CD4-positive, alpha-beta T cell treated with Interleukin-4 for 4 hours (primary cell): Measurements from ENCODE around the gene GRIN3B.

Experiments
- DNase-seq: peaks from one replicate; pipeline ENCODE4 v3.0.0-alpha.2; 2020

GRIN3B gene

GRCh38 chr19:1008268-1009040 is 8.2 kb downstream of the GRIN3B start:
- DNase-seq = no peak

DNA sequence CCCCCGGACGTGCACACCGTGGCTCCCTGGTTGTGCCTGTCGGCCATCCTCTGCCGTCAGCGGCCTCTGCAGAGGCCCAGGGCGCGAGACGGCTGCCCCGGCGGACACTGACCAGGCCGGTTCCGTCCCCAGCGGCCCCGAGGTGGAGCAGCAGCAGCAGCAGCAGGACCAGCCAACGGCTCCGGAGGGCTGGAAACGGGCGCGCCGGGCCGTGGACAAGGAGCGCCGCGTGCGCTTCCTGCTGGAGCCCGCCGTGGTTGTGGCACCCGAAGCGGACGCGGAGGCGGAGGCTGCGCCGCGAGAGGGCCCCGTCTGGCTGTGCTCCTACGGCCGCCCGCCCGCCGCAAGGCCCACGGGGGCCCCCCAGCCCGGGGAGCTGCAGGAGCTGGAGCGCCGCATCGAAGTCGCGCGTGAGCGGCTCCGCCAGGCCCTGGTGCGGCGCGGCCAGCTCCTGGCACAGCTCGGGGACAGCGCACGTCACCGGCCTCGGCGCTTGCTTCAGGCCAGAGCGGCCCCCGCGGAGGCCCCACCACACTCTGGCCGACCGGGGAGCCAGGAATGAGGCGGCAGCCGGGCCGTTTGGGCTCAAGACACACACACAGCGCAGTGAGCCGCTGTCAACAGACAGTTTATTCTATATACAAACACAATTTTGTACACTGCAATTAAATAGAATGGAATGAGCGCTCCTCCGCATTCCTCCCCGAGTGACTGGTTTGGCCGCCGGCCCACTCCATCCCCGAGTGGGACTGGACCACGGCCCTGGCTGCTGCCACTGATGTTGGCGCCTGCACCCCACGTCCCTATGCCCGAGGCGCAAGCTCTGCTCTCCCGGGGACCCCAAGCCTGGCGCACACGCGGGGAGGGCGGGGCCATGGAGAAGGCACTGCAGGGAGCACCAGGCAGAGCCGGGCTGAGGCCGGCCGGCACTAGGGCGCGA is 9.1 kb downstream of the GRIN3B start:
- DNase-seq = no peak

DNA sequence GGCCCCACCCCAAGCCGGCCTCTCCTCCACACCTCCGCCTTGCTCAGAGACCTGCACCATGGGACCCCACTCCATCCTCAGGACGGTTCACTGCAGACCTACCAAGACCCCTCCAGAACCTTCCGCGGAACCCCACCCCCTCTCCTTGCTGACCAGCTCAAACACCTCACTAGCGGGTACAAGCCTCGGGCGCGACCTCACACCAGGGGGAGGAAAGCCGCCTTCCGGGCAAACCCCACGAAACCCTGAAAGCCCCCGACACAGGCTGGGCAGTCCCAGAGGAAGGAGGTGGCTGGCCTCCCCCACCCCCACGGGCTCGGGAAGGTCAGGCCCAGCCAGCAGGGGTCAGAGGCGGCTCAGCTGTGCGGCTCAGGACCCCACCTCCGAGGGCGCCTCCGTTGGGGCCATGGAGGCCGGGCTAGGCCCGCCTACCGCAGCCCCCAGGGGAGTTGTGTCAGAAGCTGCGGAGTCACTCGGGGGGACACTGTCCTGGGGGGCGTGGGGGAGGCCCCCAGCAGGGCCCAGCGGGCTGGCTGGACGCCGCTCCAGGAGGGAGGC is 9.8 kb downstream of the GRIN3B start:
- no peak for DNase-seq

DNA sequence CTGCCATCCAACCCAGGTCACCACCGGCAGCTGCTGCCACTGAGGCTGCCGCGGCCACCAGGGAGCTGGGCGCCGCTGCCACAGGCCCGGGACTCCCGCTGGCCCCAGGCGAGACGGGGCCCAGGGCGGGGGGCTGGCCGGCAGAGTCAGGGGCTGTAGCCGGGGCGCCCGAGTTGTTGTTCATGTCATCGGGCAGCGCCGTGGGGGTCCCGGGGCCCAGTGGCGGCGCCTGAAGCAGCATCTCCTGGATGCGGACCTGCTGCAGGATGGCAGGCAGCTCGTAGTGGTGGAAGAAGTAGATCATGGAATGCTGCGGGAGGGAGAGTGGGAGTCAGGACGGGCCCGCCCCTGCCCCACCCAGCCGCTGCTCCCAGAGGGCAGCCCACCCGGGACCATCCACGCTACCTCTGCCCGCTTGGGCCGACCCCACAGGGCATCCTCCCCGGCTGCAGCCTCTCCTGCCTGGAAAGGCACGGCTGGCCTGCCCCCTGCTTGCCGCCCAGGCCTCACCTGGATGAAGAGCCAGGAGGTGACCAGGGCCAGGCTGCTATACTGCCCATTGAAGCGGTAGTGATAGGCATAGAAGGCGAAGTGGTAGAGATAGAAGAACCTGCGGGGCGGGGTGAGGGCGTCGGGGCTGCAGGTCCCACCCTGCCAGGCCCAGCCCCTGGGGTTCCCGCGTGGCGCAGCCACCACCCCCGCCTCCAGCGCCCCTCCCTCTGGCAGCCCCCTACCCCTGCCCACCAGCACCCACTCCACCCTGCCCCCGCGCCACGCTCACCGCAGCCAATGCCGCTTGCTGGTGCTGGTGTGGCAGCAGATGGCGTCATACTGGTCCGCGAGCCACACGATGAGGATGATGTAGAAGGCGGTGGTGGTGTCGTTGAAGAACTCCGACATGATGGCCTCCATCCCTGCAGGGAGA is 10.6 kb downstream of the GRIN3B start:
- no peak for DNase-seq

- no peak for DNase-seq
Measured at GRCh38 chr19:1011831-1012333, 11.7 kb downstream of the GRIN3B start.

DNA sequence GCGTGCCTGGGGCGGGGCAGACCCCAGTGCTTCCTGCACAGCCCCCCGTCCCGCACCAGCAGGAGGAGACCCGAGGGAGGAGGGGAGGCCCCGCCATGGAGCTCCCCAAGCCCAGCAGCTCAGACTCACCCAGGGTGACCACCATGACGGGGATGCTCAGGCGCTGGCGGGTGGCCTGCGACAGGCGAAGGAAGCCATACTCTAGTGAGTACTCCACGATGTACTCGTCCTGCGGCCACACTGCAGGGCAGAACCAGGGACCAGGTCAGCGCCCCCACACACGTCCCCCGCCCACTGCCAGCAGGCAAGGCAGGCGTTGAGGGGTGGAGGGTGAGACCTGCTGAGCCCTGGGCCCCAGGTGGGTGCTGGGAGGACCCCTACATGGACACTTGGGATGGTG is 12.1 kb downstream of the GRIN3B start:
- DNase-seq = no peak

DNA sequence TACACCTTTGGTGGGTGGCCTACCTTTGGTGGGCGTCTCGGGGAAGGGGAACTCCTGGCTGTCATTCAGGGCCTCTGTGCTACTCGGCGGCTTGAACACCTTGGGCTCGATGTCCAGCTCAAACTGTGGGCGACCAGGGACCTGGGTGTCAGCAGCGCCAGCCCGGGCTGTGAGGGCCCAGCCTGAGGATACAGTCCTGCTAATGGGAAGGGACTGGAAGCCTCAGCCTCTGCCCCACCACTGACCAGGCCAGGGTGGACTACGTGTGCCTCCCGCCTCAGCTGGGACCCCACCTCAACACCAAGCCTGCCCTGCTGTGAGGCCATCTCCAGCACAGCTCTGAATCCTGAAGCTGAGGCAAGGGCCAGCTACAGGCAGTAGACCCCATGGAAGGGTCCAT is 13.0 kb downstream of the GRIN3B start:
- DNase-seq = no peak

DNA sequence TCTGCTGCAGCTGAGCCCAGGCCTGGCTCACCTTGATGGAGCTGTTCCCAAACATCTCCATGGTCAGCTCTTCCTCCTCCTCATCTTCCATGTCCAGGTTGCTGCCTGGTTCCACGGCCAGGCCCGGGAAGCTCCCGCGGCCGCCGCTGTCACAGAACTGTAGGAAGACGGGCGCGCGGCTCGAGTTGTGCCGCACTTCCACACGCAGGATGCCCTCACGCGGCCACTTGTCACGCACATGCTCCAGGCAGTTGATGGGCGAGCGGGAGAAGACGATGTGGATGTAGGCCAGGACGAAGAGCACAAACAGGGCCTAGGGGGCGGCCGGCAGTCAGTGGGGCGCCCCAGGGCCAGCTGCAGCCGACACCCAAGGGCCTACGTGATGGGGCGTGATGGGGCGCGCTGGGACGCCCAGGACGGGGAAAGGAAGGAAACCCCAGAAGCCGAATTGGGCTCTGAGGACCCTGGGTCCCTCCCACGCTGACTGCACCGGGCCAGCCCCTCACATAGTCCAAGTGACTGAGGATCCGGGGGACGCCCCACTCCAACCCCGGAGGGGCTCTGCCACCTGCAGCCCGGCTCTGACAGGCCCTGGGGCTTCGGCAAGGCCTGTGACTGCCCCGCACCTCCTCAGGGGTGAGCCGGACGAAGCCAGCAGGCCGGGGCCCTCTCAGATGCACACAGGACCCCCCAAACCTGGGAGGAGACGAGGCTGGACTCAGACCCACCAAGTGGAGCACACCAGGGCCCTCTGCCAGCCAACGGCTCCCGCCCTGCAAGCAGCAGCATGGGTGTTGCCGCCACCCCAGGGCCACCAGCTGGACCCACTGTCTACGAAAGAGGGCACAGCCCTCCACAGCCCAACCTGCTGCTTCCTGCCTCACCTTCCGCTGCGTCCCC is 14.2 kb downstream of the GRIN3B start:
- no peak for DNase-seq

GRCh38 chr19:1015061-1015781 is 15.0 kb downstream of the GRIN3B start:
- no peak for DNase-seq

- no peak for DNase-seq
Measured at GRCh38 chr19:1015782-1016646, 15.8 kb downstream of the GRIN3B start.

DNA sequence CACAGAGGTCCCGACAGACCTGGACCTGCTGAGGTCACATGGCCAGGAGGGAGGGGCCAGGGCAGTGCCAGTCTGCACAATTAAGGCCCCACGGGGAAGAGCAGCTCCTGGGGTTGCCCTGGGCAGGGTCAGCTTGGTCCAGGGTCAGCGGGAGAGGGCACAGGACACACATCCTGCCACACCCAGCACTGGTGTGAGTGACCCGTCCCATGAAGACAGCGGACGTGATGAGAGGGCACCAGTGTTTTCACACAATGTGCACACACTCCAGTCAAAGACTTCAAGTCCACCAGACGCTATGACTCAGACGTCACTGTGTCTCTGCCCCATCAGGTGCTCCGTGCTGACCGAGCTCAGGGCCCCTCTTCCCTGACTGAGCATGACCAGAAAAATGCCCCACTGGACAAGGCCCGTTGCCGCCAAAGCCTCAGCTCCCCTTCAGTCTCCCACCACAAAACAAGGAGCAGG is 16.5 kb downstream of the GRIN3B start:
- DNase-seq = no peak

- DNase-seq = no peak
Measured at GRCh38 chr19:1017115-1017905, 17.1 kb downstream of the GRIN3B start.

- DNase-seq = no peak
Measured at GRCh38 chr19:1017906-1018305, 17.7 kb downstream of the GRIN3B start.

DNA sequence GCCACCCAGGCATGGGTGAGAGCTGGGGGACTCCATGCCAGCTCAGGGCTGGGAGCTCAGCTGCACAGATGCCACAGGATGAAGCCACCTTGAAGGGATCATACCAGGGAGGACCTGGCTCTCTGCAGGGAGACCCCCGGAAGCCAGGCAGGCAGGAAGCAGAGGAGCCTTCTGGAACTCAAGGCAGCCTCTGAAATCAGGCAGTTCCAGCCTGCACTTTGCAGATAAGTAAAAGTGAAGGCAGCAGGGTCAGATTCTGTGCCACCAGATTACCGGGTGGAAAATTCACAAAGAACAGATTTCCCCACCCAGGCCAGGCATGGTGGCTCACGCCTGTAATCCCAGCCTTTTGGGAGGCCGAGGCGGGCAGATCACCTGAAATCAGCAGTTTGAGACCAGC is 18.2 kb downstream of the GRIN3B start:
- DNase-seq = no peak

DNA sequence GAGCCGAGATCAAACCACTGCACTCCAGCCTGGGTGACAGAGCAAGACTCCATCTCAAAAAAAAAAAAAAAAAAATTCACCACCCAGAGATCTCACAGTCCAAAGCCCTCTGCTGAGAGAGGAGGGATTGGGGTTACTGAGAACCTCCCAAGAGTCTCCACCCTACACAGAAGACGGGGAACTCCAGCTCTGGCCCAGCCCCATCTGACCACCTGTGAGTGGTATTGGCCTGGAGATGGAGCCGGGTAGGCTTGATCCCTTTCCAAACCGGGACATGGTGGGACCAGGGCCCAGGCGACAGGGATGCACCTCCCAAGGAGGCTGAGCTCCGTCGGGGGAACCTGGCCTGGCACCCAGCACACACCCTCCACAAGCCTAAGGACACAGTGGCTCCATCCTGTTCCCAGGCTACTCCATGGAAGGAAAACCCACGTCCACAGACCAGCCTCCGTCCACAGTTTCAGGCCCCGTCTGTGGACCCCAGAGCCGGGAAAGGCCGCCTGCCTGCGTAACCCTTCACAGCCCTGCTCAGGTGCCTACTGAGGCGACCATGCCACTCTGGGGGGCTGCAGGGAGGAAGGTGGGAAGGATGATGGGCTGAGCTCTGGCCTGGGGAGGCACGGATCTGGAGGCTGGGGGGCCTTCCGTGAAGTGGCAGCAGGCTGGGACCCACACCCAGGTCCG is 18.9 kb downstream of the GRIN3B start:
- DNase-seq = no peak

GRCh38 chr19:1019616-1019961 is 19.4 kb downstream of the GRIN3B start:
- no peak for DNase-seq

DNA sequence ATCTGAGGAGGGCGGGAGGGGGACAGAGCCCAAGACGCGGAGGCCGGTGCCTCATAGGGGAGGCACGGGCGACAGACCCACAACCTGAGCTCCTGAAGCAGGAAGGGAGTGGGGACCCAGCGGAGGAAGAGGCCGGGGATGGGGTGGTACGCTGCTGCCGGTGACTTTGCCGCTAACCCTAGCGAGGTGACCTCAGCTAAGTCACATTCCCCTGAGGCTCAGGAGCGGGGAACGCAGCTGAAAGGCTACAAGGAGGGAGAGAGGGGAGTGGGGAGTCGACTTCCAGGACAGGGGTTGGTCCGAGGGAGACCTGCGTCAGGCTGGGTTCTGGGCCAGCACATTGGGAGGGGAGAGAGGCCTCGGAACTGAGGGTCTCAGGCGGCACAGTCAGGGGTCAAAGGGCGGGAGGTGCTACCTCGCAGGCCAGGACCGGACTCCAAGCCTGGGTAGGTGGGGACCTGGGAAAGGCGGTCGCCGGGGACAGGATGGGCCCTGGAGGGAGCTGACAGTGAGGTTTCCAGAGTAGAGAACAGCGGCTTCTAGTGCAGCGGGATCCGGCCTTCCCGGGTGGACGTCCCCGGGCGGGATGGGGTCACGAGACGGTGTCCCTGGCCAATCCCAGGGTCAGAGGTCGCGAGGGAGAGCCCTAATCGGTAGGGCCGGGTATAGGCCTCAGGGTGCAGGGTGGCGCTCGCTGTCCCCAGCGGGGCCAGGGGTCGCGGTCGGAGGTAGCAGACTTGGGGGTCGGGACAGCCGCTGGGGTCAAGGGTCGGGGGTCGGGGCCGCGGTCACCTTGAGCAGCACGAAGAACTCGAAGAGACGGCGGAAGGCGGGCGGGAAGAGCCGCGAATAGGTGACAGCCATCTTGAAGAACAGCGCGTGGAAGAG is 20.0 kb downstream of the GRIN3B start:
- no peak for DNase-seq
